HG03095 (cell line): ENCODE data around the gene RAPGEF5.

ENCODE experiments used
- ATAC-seq: cut with Tn5 transposase; IDR thresholded peaks from one replicate; pipeline ENCODE4 v1.9.1; 2021; ENCODE audit warnings: moderate library complexity; ENCODE audit not compliant: unreplicated experiment

Gene RAPGEF5, protein sequence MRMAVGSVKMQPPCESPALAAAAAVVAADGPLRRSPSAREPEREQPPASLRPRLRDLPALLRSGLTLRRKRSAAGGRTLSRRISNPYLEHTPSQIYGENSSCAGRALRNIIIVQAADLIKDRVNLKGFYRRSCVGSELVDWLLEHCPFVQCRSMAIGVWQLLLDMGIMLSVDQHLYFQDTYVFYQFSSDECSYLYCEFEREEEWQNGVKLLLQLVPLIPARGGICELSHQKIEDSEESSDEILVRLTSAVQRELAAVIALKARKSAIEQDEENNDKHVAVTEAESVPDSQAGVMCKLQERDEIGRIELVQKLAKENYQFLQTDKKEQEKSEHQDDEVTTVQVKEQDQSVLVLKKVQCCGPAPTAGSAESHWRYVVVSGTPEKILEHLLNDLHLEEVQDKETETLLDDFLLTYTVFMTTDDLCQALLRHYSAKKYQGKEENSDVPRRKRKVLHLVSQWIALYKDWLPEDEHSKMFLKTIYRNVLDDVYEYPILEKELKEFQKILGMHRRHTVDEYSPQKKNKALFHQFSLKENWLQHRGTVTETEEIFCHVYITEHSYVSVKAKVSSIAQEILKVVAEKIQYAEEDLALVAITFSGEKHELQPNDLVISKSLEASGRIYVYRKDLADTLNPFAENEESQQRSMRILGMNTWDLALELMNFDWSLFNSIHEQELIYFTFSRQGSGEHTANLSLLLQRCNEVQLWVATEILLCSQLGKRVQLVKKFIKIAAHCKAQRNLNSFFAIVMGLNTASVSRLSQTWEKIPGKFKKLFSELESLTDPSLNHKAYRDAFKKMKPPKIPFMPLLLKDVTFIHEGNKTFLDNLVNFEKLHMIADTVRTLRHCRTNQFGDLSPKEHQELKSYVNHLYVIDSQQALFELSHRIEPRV

DNA sequence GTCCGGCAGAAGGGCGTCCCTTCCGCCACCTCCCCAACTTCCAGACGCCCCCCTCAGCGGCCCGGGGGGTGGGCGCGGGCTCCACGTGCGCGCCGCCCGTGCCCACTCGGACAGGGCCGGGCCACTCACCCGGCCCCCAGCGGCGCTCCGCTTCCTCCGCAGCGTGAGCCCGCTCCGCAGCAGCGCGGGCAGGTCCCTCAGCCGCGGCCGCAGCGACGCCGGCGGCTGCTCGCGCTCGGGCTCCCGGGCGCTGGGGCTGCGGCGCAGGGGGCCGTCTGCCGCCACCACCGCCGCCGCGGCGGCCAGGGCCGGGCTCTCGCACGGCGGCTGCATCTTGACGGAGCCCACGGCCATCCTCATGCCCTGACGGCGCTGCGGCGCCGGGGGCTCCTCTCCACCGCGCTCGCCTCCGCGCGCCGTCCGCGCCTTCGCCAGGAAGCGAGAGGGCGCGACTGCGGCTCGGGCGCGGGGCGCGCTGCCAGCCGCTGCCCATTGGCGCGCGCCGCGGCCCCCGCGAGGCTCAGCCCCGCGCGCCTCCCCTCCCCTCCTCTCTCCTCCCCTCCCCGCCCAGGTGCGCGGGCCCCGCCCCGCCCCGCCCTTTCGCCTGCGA lies at the start of gene RAPGEF5:
Gene RAPGEF5, minus strand, starts transcription at position 454 of the 610 bp plus-strand sequence. Its CDS starts 94 bp downstream, at position 360.
- ATAC-seq, result no peak

DNA sequence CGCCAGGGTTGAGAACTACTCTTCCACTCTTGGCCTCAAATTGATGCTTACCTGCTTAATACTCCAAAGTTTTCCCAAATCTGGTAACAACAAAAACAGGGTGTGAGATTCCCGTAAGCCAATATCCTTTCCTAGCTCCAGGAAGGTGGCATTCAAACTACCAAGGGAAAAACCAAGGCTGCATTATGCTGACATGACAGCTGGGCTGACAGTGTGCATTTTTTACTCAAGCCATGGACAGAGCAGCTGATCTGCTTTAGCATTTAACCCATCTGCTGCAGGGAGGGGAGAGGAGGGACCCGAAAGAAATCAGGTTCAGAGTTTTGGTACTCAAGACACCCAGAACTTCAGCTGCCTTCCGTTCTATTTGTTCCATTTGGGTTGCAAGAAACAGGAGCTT lies 49.8 kb upstream of the RAPGEF5 start:
- ATAC-seq, result no peak

DNA sequence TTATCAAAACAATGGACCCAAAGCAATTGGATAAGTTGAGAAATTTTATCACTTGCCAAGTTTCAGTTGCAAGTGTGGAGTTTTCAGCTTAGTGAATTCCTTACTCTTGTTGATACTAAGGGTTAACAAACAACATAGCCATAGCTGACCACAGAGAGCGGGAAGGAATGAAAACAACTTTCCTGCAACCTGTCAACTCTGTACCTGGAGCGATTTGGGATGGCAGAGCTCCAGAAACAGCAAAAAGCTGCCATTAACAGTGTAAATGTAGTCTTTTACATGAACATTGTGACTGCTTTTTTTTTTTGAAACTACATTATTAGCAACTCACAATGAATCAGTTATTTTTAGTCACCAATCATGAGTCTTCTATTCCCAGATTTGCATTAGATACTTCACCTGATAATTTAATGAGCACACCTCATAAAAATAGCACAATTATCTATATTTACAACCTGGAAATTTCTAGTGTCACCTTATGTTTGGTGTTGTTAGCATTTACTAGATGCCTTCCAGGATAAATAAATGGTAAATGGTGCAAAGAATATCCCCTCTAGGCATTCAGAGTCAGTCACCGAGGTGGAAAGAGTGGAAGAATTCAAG lies 47.6 kb upstream of the RAPGEF5 start:
- no peak for ATAC-seq

- no peak for ATAC-seq
Measured at GRCh38 chr7:22403344-22403743, 46.4 kb upstream of the RAPGEF5 start.

DNA sequence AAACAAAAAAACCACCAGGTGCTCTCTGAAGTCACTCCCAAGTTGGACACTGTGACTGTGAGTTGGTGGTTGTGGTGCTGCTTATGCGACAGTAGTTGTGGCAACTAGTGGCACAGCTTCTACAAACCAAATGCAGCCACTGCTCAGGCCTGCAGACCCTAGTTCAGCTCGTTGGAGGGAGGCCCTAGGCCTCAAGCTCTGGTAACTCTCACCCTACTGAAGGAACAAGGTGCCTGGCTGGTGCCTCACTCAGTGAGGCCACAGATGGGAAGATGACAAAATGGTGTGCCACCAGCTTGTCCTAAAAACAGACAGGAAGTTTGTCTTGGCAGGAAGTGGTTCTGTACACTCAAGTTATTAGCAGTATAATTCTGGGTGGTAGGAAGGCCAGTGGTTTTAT lies 45.3 kb upstream of the RAPGEF5 start:
- ATAC-seq, result no peak

DNA sequence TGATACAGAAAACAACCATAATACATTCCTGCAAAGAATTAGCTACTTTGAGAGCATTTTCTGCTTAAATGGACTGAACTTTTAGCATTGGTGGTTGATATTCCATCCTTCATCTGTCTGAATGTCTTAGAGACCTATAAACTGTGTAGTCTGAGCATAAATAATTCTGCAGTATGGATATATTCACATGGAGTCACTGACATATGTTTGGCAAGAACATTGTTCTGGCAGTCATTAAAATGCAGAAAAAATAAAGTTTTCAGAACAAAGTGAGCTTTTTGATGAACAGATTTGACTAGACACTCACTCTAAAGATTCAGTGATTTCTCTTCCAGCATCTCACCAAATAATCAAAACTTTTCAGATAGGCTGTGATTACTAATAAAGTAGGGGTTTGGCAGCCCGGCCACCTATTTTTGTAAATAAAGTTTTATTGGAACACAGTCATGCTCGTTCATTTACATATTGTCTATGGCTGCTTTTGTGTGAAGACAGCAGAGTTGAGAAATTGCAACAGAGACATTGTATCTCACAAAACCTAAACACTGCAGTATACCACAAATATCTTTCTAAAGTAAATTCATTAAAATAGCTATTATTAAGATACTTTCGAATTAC lies 44.1 kb upstream of the RAPGEF5 start:
- ATAC-seq, result no peak

- ATAC-seq, result no peak
Measured at GRCh38 chr7:22400150-22400814, 43.3 kb upstream of the RAPGEF5 start.

GRCh38 chr7:22399546-22399945 lies 42.6 kb upstream of the RAPGEF5 start:
- ATAC-seq, result no peak

DNA sequence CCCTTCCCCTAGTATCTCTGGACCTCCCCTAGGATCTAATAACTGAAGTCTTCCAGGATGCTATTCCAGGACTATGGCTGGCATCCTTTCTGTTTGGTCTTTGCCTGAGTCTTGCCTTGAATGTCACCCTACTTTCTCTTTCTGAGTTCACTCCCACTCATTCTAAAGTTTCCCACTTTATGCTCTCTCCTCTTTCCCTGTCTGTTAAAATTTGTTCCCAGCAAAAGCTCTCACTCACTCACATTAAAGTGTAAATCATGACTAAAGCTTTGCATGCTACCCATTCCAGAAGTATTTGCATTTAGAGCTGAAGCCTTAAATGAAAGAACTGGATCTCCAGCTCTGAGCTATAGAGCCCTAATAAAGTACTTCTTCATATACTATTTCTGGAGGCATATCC lies 42.1 kb upstream of the RAPGEF5 start:
- ATAC-seq, result no peak

GRCh38 chr7:22397981-22398380 lies 41.0 kb upstream of the RAPGEF5 start:
- no peak for ATAC-seq

GRCh38 chr7:22395222-22395621 lies 38.3 kb upstream of the RAPGEF5 start:
- ATAC-seq, result no peak

DNA sequence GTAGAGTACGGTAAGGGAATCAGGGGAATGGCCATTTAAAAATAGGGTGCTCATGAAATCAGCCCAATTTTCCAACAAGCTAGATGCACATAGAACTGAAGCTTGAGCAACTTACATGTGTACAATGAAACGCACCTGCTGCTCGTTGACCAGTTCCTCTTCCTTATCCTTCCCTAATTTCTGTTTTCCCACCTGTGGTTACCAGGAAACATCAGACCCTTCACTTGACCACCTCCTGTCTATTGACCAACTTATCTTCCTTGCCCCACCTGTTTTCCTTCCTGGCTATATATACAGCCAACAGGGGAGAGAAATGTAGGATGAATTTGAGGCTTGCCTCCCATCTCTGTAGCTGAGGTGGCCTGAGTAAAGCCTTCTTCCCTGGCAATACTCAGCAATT lies 37.8 kb upstream of the RAPGEF5 start:
- ATAC-seq, result no peak

GRCh38 chr7:22393913-22394729 lies 37.2 kb upstream of the RAPGEF5 start:
- ATAC-seq, result no peak

- ATAC-seq, result no peak
Measured at GRCh38 chr7:22390516-22390915, 33.6 kb upstream of the RAPGEF5 start.

DNA sequence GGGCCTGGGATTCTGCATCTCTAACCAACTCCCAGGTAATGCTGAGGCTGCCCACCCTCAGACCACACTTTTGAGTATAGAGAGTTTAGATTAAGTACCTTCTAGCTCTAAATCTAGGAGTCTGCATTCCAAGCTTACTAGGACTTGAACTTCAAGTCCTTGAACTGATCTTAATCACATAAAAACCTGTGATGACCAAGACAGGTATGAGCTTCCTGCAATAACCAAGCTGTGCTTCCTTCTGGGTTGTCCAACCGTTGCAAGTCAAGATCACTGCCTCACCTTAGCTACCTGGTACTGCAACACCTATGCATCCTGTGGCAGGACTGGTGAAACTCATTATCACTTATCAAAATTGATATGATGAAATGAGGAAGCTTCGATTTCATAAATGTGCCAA lies 32.9 kb upstream of the RAPGEF5 start:
- ATAC-seq, result no peak

- no peak for ATAC-seq
Measured at GRCh38 chr7:22387583-22387982, 30.6 kb upstream of the RAPGEF5 start.

GRCh38 chr7:22386865-22387264 lies 29.9 kb upstream of the RAPGEF5 start:
- ATAC-seq, result peak; percentile 70

GRCh38 chr7:22386206-22386858 lies 29.4 kb upstream of the RAPGEF5 start:
- no peak for ATAC-seq

GRCh38 chr7:22385326-22385725 lies 28.4 kb upstream of the RAPGEF5 start:
- ATAC-seq, result no peak
